Uterus (tissue), 4 donors: ENCODE data around the gene MOV10L1. TPM values are rescaled to one million over a fixed set of nuclear protein-coding genes. Genes with fewer than 3 reads are reported as not detected.

Source experiments
- DNase-seq, 2 donors: peaks; one replicate each; pipeline ENCODE4 v3.0.0-alpha.2; 2019 to 2020
- H3K27ac ChIP-seq, 2 donors: fragments of 200-600 bp; sonication (generic); 1 replicate in 1 of 2; 2 replicates in 1 of 2; pipeline ENCODE4 v1.5.1; 2016 to 2018
- H3K27me3 ChIP-seq, 2 donors: fragments of 200-600 bp; sonication (generic); one replicate each; pipeline ENCODE4 v1.5.1; 2018 to 2019; ENCODE audit warnings: control low read depth in 1 of 2
- H3K36me3 ChIP-seq, 2 donors: fragments of 200-600 bp; sonication (generic); one replicate each; pipeline ENCODE4 v1.5.1; 2019; ENCODE audit warnings: control low read depth in 1 of 2
- H3K4me1 ChIP-seq, 2 donors: fragments of 200-600 bp; sonication (generic); one replicate each; pipeline ENCODE4 v1.5.1; 2018 to 2019; ENCODE audit warnings: control low read depth in 1 of 2
- H3K4me3 ChIP-seq, 2 donors: fragments of 200-600 bp; sonication (generic); 1 replicate in 1 of 2; 2 replicates in 1 of 2; pipeline ENCODE4 v1.5.1; 2018 to 2019; ENCODE audit warnings: mild to moderate bottlenecking in 1 of 2
- H3K9me3 ChIP-seq, 2 donors: fragments of 200-600 bp; sonication (generic); one replicate each; pipeline ENCODE4 v1.5.1; 2019; ENCODE audit warnings: control low read depth in 1 of 2
- POLR2A ChIP-seq, 2 donors: fragments of 450-650 bp; IDR thresholded peaks; one replicate each; pipeline ENCODE4 v1.6.1; 2016; ENCODE audit warnings: antibody characterized with exemption in 2 of 2, mild to moderate bottlenecking in 1 of 2, moderate library complexity in 1 of 2
- intact Hi-C: fragments of 100-400 bp; cut with DNase I; formaldehyde crosslinking; loops from one replicate; pipeline ENCODE4 v1.15.1; 2023; ENCODE audit warnings: low total_unique reads
- total RNA-seq, 4 donors: library from RNA; depleted of rRNA in 3 of 4; stranded (reverse); fragments of >200 nt in 3 of 4; gene quantifications; one replicate each; pipeline versions ENCODE4 v1.1.0 to v1.2.4, GENCODE V29; 2014 to 2023
- TF ChIP-seq, protein P1 (sequence below), 4 experiments: fragments of 200-600 bp in 2 of 4; fragments of 450-650 bp in 2 of 4; sonication (generic) in 2 of 4; IDR thresholded peaks; one replicate each; pipeline ENCODE4 v1.5.1; 2016 to 2019; ENCODE audit warnings: antibody characterized with exemption in 4 of 4, mild to moderate bottlenecking in 2 of 4, moderate library complexity in 1 of 4
- donor health status: DM: yes; HTN: yes; CAD: no.

Gene MOV10L1
- total RNA-seq, 4 donors from 2014 or later = 1.8 to 3.4 TPM; not detected in 2

DNA sequence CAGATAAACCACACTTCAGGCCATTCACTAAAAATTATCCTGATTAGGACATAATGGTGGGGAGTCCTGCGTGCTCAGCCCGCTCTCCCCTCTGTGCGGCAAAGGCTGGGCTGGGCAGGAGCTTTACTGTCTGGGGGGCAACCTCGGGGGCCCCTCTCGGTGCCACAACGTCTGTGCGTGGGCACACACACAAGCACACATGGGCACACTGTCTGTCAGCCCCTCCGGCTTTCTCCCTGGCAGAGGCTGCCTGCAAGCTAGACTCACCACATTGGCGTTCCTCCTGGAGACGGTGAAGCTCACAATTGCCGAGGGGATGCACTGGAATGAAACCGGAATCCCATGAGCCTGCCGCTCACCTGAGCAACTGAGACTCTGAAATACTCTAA lies 9.7 kb upstream of the MOV10L1 start:
- DNase-seq = no peak
- Histone ChIP-seq H3K27me3 (no peaks in the 10 kb centered on the region), H3K4me1 (no peaks in the 10 kb centered on the region), H3K36me3 (no peaks in the 10 kb centered on the region), H3K27ac (peak overlapping the region; percentile 76 to 77), H3K9me3 (no peaks in the 10 kb centered on the region), H3K4me3 (no peak overlapping the region)
- intact Hi-C loops = no loop called here
- no peak for TF ChIP-seq POLR2A (IDR thresholded peaks at IDR 0.05)
- TF ChIP-seq, protein P1, sequence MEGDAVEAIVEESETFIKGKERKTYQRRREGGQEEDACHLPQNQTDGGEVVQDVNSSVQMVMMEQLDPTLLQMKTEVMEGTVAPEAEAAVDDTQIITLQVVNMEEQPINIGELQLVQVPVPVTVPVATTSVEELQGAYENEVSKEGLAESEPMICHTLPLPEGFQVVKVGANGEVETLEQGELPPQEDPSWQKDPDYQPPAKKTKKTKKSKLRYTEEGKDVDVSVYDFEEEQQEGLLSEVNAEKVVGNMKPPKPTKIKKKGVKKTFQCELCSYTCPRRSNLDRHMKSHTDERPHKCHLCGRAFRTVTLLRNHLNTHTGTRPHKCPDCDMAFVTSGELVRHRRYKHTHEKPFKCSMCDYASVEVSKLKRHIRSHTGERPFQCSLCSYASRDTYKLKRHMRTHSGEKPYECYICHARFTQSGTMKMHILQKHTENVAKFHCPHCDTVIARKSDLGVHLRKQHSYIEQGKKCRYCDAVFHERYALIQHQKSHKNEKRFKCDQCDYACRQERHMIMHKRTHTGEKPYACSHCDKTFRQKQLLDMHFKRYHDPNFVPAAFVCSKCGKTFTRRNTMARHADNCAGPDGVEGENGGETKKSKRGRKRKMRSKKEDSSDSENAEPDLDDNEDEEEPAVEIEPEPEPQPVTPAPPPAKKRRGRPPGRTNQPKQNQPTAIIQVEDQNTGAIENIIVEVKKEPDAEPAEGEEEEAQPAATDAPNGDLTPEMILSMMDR (IDR thresholded peaks at IDR 0.05) = no peak

GRCh38 chr22:50081426-50082196 lies 8.2 kb upstream of the MOV10L1 start:
- H3K36me3 ChIP-seq = no peaks in the 10 kb centered on the region
- no peaks in the 10 kb centered on the region for H3K4me1 ChIP-seq
- intact Hi-C loops = no loop called here
- no peaks in the 10 kb centered on the region for H3K9me3 ChIP-seq
- H3K27me3 ChIP-seq = no peaks in the 10 kb centered on the region
- H3K27ac ChIP-seq = no peak overlapping the region
- no peak overlapping the region for H3K4me3 ChIP-seq
- TF ChIP-seq POLR2A (IDR thresholded peaks at IDR 0.05) = no peak
- TF ChIP-seq, protein P1 (IDR thresholded peaks at IDR 0.05) = no peak
- DNase-seq = no peak

DNA sequence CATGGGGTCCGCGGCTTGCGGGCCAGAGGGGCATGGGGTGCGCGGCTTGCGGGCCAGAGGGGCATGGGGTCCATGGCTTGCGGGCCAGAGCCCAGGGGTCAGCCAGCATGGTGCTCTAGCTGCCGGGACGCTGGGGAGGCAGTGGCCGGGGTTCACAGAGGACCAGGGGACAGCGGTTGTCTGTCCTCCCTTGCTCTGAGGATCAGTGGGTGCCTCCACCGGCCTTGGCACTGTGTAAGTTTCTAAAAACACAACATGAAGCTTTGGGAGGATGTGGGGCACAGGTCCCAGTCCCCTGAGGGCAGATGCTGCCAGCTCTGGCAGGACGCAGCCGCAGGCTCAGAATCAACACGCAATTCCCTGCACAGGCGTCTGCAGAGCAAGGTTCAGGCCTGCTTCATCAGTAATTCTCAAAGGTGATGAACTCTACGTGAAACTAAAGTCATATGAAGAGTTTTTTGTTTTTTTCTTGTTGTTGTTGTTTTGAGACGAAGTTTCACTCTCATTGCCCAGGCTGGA lies 7.5 kb upstream of the MOV10L1 start:
- H3K4me1 ChIP-seq = no peaks in the 10 kb centered on the region
- H3K4me3 ChIP-seq = no peak overlapping the region
- H3K27me3 ChIP-seq = no peaks in the 10 kb centered on the region
- H3K27ac ChIP-seq = no peak overlapping the region
- H3K9me3 ChIP-seq = no peaks in the 10 kb centered on the region
- no peaks in the 10 kb centered on the region for H3K36me3 ChIP-seq
- TF ChIP-seq POLR2A (IDR thresholded peaks at IDR 0.05) = no peak
- TF ChIP-seq, protein P1 (IDR thresholded peaks at IDR 0.05) = no peak
- no peak for DNase-seq
- intact Hi-C loops = no loop called here

GRCh38 chr22:50082961-50083461 lies 6.8 kb upstream of the MOV10L1 start:
- H3K36me3 ChIP-seq = no peaks in the 10 kb centered on the region
- TF ChIP-seq, protein P1 (IDR thresholded peaks at IDR 0.05) = no peak
- no peak for TF ChIP-seq POLR2A (IDR thresholded peaks at IDR 0.05)
- no peak for DNase-seq
- no peaks in the 10 kb centered on the region for H3K9me3 ChIP-seq
- no peaks in the 10 kb centered on the region for H3K4me1 ChIP-seq
- intact Hi-C loops = no loop called here
- H3K27me3 ChIP-seq = no peaks in the 10 kb centered on the region
- no peak overlapping the region for H3K4me3 ChIP-seq
- H3K27ac ChIP-seq = no peak overlapping the region

GRCh38 chr22:50083462-50084079 lies 6.2 kb upstream of the MOV10L1 start:
- Histone ChIP-seq H3K9me3 (no peaks in the 10 kb centered on the region), H3K36me3 (no peaks in the 10 kb centered on the region), H3K4me1 (no peaks in the 10 kb centered on the region), H3K27me3 (peaks cover 0 to 2% of the 10 kb centered on the region in 2 donors), H3K27ac (no peak overlapping the region), H3K4me3 (no peak overlapping the region)
- intact Hi-C loops = no loop called here
- TF ChIP-seq, protein P1 (IDR thresholded peaks at IDR 0.05) = no peak
- no peak for TF ChIP-seq POLR2A (IDR thresholded peaks at IDR 0.05)
- DNase-seq = no peak
